B cell (primary cell): ENCODE results near the gene NFIC. TPM values are rescaled to one million over a fixed set of nuclear protein-coding genes. Genes with fewer than 3 reads are reported as not detected.

Source experiments
- ATAC-seq: fragments of 200-7000 bp; cut with Tn5 transposase; one replicate; pipeline ENCODE4 v1.10.0; 2021; ENCODE audit warnings: low read depth, mild to moderate bottlenecking, moderate number of reproducible peaks, moderate library complexity
- CTCF ChIA-PET: fragments of 350-600 bp; sonication (Branson Sonifier 250); formaldehyde crosslinking; loops from one replicate; lab custom pipeline; 2021; ENCODE audit warnings: antibody characterized with exemption, inconsistent platforms; lab: Charles Lee
- POLR2A ChIA-PET: fragments of 350-600 bp; sonication (Branson Sonifier 250); formaldehyde crosslinking; loops from one replicate; lab custom pipeline; 2021; ENCODE audit warnings: antibody characterized with exemption; lab: Charles Lee
- DNase-seq: peaks from one replicate; pipeline ENCODE4 v3.0.0; 2013
- H2AFZ ChIP-seq: 2 replicates; pipeline ENCODE4 v1.6.1; 2012; ENCODE audit warnings: mild to moderate bottlenecking, low read depth, low read length; ENCODE audit not compliant: insufficient read depth, poor library complexity, severe bottlenecking
- H3K27ac ChIP-seq, 2 donors: 1 replicate in 1 of 2; 2 replicates in 1 of 2; pipeline ENCODE4 v1.5.1; 2012 to 2013; ENCODE audit warnings: low read length in 2 of 2, mild to moderate bottlenecking in 2 of 2, moderate library complexity in 1 of 2
- H3K27me3 ChIP-seq, 4 experiments: fragments of 200-600 bp in 1 of 4; sonication (generic) in 1 of 4; replicated peaks in 1 of 4; 1 replicate in 2 of 4; 2 replicates in 2 of 4; pipeline versions ENCODE4 v1.6.1 to v1.7.0; 2013 to 2016; ENCODE audit warnings: low read length in 3 of 4, mild to moderate bottlenecking in 2 of 4, mixed read lengths in 1 of 4, moderate library complexity in 1 of 4; ENCODE audit not compliant: insufficient read depth in 4 of 4, control insufficient read depth in 3 of 4; ENCODE audit errors: control extremely low read depth in 1 of 4
- H3K36me3 ChIP-seq, 2 experiments: replicated peaks in 1 of 2; 1 replicate in 1 of 2; 2 replicates in 1 of 2; pipeline versions ENCODE4 v1.6.1 to v1.7.1; 2013; ENCODE audit warnings: low read length in 1 of 2; ENCODE audit not compliant: insufficient read depth in 2 of 2, control insufficient read depth in 1 of 2; ENCODE audit errors: control extremely low read depth in 1 of 2, extremely low read depth in 1 of 2
- H3K4me1 ChIP-seq, 2 donors: fragments of 200-600 bp in 1 of 2; sonication (generic) in 1 of 2; 1 replicate in 1 of 2; 2 replicates in 1 of 2; pipeline versions ENCODE4 v1.5.1 to v1.6.1; 2013 to 2017; ENCODE audit warnings: low read length in 2 of 2; ENCODE audit not compliant: control insufficient read depth in 2 of 2, insufficient read depth in 2 of 2
- H3K4me2 ChIP-seq: replicated peaks from 2 replicates; pipeline ENCODE3; 2012; ENCODE audit warnings: mild to moderate bottlenecking, low read depth, low read length; ENCODE audit not compliant: poor library complexity, severe bottlenecking
- H3K4me3 ChIP-seq, 5 experiments: fragments of 200-600 bp in 1 of 5; sonication (generic) in 1 of 5; 1 replicate in 3 of 5; 2 replicates in 2 of 5; pipeline versions ENCODE4 v1.5.1 to v1.7.0; 2011 to 2016; ENCODE audit warnings: low read length in 4 of 5, mild to moderate bottlenecking in 4 of 5, low read depth in 2 of 5, control low read depth in 1 of 5, moderate library complexity in 1 of 5; ENCODE audit not compliant: insufficient read depth in 1 of 5; ENCODE audit errors: control extremely low read depth in 1 of 5, extremely low read depth in 1 of 5
- H3K79me2 ChIP-seq: fragments of 200-600 bp; sonication (generic); one replicate; pipeline ENCODE4 v1.6.0; 2016; ENCODE audit warnings: low read length; ENCODE audit not compliant: control insufficient read depth, insufficient read depth
- H3K9ac ChIP-seq: fragments of 200-600 bp; sonication (generic); 2 replicates; pipeline ENCODE4 v1.6.1; 2017; ENCODE audit warnings: mild to moderate bottlenecking, low read length, moderate library complexity
- H3K9me3 ChIP-seq, 3 donors: one replicate each; pipeline versions ENCODE4 v1.6.1 to v1.7.1; 2013; ENCODE audit warnings: low read length in 2 of 3; ENCODE audit not compliant: control insufficient read depth in 2 of 3, insufficient read depth in 1 of 3; ENCODE audit errors: control extremely low read depth in 1 of 3
- H4K20me1 ChIP-seq: 2 replicates; pipeline ENCODE4 v1.6.0; 2012; ENCODE audit warnings: mild to moderate bottlenecking, low read length; ENCODE audit not compliant: insufficient read depth, control insufficient read depth, poor library complexity, severe bottlenecking
- H3K27ac Mint-ChIP-seq: one replicate; pipeline ENCODE4 v1.8.0; 2021; ENCODE audit warnings: mixed read lengths
- H3K27me3 Mint-ChIP-seq: one replicate; pipeline ENCODE4 v1.8.0; 2021; ENCODE audit warnings: mixed read lengths
- H3K4me1 Mint-ChIP-seq: one replicate; pipeline ENCODE4 v1.8.0; 2021; ENCODE audit warnings: mixed read lengths
- H3K4me3 Mint-ChIP-seq: one replicate; pipeline ENCODE4 v1.8.0; 2021; ENCODE audit warnings: mixed read lengths
- H3K9me3 Mint-ChIP-seq: one replicate; pipeline ENCODE4 v1.8.0; 2022; ENCODE audit warnings: mixed read lengths; ENCODE audit not compliant: insufficient read depth
- CTCF ChIP-seq: fragments of 200-600 bp; IDR thresholded peaks from one replicate; pipeline ENCODE4 v1.8.0; 2022; ENCODE audit warnings: antibody characterized with exemption, mild to moderate bottlenecking
- EZH2 ChIP-seq: IDR thresholded peaks from 2 replicates; pipeline ENCODE4 v1.6.1; 2012; ENCODE audit warnings: borderline replicate concordance, low read depth, mild to moderate bottlenecking, moderate library complexity, low read length; ENCODE audit not compliant: insufficient read depth, poor library complexity, severe bottlenecking
- WGBS: methylation state at CpG from one replicate; pipeline ENCODE4 v1.1.5; 2013; ENCODE audit warnings: missing lambda C conversion rate; ENCODE audit not compliant: insufficient coverage; 5-methylcytosine and 5-hydroxymethylcytosine counted together
- intact Hi-C: fragments of 100-400 bp; cut with micrococcal nuclease; formaldehyde crosslinking; loops from one replicate; pipeline ENCODE4 v1.10.0; 2022
- polyA plus RNA-seq: library from polyadenylated mRNA; depleted of rRNA; stranded (reverse); fragments of >200 nt; gene quantifications from 2 replicates; pipeline ENCODE4 v1.2.3, GENCODE V29; 2012
- total RNA-seq, 2 donors: library from RNA; stranded (reverse); fragments of 120-200 nt in 1 of 2; gene quantifications; 1 replicate in 1 of 2; 2 replicates in 1 of 2; pipeline versions ENCODE4 v1.2.3 to v1.2.4, GENCODE V29; 2013 to 2022

NFIC gene
- total and polyA plus RNA-seq, 2 donors (not counting 1 experiment from before 2014, with no cell fraction given), result 3.8 to 23.6 TPM

DNA sequence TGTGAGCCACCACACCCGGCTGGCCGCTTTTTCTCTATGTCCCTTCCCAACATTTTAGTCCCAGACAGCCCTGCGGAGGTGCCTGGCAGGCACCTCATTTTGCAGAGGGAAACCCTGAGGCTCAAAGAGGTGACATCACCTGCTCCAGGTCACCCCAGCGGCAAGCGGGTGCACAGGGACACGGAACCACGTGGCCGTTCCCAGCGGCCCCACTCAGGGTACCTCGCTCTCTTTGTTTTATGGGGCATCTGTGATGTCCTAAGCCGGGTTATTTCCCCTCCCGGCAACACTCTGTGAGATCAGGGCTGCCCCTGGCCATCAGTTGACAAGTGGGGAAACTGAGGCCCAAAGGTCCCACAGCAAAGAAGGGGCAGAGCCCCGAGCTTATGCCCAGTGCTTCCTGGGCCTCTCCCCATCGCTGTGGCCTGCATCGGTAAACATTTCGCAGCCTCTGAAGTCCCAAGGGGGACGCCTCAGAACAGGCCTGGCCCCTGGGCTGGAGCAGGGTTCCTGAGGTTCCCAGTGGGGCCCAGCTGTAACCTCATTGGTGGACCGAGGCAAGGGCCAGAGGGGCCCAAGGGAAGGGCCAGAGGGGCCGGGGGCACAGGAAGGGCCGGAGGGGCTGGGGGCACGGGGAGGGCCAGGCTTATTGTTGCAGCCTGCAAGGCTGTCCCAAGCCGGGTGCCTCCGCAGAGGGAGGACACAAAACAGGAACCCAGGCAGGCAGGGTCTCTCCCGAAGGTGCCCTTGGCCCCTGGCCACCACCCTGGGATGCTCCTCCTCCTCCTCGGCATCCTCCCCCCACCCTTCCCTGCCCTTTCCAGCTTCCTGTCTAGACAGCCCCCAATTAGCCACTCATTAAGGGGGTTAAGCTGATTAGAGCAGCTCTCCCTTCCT is 75.0 kb downstream of the NFIC start:
- H3K27me3 Mint-ChIP-seq, result no peaks in the 10 kb centered on the region
- no peak for TF ChIP-seq EZH2
- TF ChIP-seq CTCF, result no peak
- POLR2A ChIA-PET, result no interaction called here
- no peaks in the 10 kb centered on the region for H3K4me1 ChIP-seq
- WGBS, result 93% methylated on average over 24 of the region's 25 CpGs
- no peak for DNase-seq
- no peak overlapping the region for H3K9ac ChIP-seq
- H3K79me2 ChIP-seq, result peaks cover 21% of the 10 kb centered on the region
- H3K4me1 Mint-ChIP-seq, result peaks cover 1% of the 10 kb centered on the region
- H3K27me3 ChIP-seq, result no peaks in the 10 kb centered on the region
- no peak overlapping the region for H3K4me2 ChIP-seq
- H3K36me3 ChIP-seq, result no peaks in the 10 kb centered on the region
- no peak overlapping the region for H3K4me3 Mint-ChIP-seq
- no peak overlapping the region for H3K4me3 ChIP-seq
- no peak overlapping the region for H3K27ac ChIP-seq
- H2AFZ ChIP-seq, result no peak overlapping the region
- peaks cover 28% of the 10 kb centered on the region for H4K20me1 ChIP-seq
- H3K9me3 Mint-ChIP-seq, result no peaks in the 10 kb centered on the region
- H3K27ac Mint-ChIP-seq, result no peak overlapping the region
- CTCF ChIA-PET, result interaction anchor here (0.6 to 1.4 kb wide), 5 partner anchors 12 to 136 kb away, joined by 3 to 6 read pairs (median 3); no protein-coding TSS in a partner anchor
- no peaks in the 10 kb centered on the region for H3K9me3 ChIP-seq
- ATAC-seq, result no peak
- intact Hi-C loops, result no loop called here

DNA sequence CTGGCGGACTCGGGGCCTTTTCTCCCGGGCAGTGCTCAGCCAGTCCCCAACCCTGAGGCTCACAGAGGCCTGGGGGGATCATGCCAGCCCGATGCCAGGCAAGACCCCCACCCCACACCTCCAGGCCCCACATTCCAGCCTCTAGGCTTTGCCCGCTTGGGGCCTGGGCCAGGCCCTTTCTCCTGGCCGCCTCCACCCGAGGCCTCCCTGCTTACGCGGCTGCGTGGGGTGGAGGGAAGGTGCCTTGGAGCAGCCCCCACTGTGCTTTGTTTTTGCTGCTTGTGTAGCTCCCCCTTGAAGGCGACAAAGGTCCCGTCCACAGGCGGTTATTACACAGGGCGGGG is 75.6 kb downstream of the NFIC start:
- DNase-seq (no peak), ATAC-seq (no peak)
- Histone ChIP-seq H3K9me3 (no peaks in the 10 kb centered on the region), H3K27me3 (no peaks in the 10 kb centered on the region), H3K27ac (no peak overlapping the region), H2AFZ (no peak overlapping the region), H3K36me3 (no peaks in the 10 kb centered on the region), H3K4me2 (no peak overlapping the region), H3K4me1 (no peaks in the 10 kb centered on the region), H3K4me3 (no peak overlapping the region), H4K20me1 (peaks cover 28% of the 10 kb centered on the region), H3K9ac (no peak overlapping the region), H3K79me2 (peaks cover 21% of the 10 kb centered on the region)
- Mint-ChIP-seq H3K27me3 (no peaks in the 10 kb centered on the region), H3K9me3 (no peaks in the 10 kb centered on the region), H3K27ac (no peak overlapping the region), H3K4me1 (peaks cover 1% of the 10 kb centered on the region), H3K4me3 (no peak overlapping the region)
- ChIA-PET CTCF (interaction anchor here (0.6 to 1.3 kb wide), 6 partner anchors 13 to 472 kb away, joined by 3 to 6 read pairs (median 4); no protein-coding TSS in a partner anchor), POLR2A (no interaction called here)
- intact Hi-C loops, result no loop called here
- TF ChIP-seq CTCF (no peak), EZH2 (no peak)
- 95% methylated on average over 11 of the region's 14 CpGs for WGBS
